Fibroblast of lung (primary cell): ENCODE measurements around the gene COMP.

Experiments
- EZH2 ChIP-seq: IDR thresholded peaks from 2 replicates; pipeline ENCODE4 v1.5.1; 2012; ENCODE audit warnings: low read length, control low read depth, mild to moderate bottlenecking; ENCODE audit errors: missing control alignments
- TF ChIP-seq, protein P1 (sequence below), 2 donors: IDR thresholded peaks in 1 of 2; conservative IDR thresholded peaks in 1 of 2; 1 replicate in 1 of 2; 2 replicates in 1 of 2; pipeline ENCODE4 v1.5.1; 2011 to 2012; ENCODE audit warnings: low read length in 2 of 2, control low read depth in 1 of 2, inconsistent platforms in 1 of 2, low read depth in 1 of 2, mild to moderate bottlenecking in 1 of 2

GRCh38 chr19:18756896-18757295 is 34.2 kb downstream of the COMP start:
- TF ChIP-seq, protein P1, sequence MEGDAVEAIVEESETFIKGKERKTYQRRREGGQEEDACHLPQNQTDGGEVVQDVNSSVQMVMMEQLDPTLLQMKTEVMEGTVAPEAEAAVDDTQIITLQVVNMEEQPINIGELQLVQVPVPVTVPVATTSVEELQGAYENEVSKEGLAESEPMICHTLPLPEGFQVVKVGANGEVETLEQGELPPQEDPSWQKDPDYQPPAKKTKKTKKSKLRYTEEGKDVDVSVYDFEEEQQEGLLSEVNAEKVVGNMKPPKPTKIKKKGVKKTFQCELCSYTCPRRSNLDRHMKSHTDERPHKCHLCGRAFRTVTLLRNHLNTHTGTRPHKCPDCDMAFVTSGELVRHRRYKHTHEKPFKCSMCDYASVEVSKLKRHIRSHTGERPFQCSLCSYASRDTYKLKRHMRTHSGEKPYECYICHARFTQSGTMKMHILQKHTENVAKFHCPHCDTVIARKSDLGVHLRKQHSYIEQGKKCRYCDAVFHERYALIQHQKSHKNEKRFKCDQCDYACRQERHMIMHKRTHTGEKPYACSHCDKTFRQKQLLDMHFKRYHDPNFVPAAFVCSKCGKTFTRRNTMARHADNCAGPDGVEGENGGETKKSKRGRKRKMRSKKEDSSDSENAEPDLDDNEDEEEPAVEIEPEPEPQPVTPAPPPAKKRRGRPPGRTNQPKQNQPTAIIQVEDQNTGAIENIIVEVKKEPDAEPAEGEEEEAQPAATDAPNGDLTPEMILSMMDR (conservative IDR thresholded peaks at IDR 0.05 in 1 of 2, IDR thresholded peaks at IDR 0.05 in 1 of 2; ENCODE audit: low read depth in 1 of 2, low read length in 2 of 2), result no peak
- no peak for TF ChIP-seq EZH2
